GM12872 (cell line): ENCODE measurements around the gene LRRC63.

Experiments
- TF ChIP-seq, protein P1 (sequence below): IDR thresholded peaks from 3 replicates; pipeline ENCODE4 v1.5.1; 2011; ENCODE audit warnings: low read depth, mild to moderate bottlenecking, low read length, moderate library complexity; ENCODE audit not compliant: insufficient read depth

Gene LRRC63

DNA sequence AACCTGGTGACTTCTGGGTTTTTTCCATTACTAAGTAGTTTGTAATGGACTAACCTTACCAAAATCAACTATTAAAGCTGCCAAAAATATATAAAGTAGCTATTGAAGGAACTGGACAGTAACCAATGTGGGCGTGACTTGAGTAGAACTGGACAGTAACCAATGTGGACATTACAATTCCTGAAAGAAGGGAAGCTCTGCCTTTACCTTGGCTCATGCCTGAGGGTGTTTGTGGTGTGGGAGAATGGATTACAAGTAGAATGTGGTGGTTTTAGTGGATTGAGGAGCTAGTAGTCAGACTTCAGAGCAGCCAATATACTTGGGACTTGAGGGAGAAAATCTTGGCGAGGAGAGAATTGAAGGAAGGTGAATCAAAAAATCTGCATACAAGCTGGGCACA, 17.5 kb downstream of the LRRC63 start:
- TF ChIP-seq, protein P1, sequence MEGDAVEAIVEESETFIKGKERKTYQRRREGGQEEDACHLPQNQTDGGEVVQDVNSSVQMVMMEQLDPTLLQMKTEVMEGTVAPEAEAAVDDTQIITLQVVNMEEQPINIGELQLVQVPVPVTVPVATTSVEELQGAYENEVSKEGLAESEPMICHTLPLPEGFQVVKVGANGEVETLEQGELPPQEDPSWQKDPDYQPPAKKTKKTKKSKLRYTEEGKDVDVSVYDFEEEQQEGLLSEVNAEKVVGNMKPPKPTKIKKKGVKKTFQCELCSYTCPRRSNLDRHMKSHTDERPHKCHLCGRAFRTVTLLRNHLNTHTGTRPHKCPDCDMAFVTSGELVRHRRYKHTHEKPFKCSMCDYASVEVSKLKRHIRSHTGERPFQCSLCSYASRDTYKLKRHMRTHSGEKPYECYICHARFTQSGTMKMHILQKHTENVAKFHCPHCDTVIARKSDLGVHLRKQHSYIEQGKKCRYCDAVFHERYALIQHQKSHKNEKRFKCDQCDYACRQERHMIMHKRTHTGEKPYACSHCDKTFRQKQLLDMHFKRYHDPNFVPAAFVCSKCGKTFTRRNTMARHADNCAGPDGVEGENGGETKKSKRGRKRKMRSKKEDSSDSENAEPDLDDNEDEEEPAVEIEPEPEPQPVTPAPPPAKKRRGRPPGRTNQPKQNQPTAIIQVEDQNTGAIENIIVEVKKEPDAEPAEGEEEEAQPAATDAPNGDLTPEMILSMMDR: no peak

DNA sequence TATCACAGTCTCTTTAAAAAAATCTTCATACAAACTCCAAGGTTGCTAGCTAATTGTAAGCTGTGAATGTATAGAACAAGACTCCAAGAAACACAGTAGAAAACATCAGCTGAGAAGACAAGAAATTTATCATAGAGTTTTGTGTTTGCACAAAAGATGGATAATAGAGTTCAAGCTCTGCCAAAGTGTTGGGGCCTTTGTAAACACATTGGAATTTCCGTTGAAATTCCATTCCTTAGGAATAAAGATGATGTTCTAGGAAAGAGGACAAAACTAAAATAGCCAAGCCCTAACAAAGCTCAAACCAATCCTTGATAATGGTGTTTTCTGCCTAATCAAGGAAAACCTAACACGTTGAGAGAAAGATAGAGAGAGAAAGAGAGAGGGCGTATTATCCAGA, 20.6 kb downstream of the LRRC63 start:
- TF ChIP-seq, protein P1: no peak

DNA sequence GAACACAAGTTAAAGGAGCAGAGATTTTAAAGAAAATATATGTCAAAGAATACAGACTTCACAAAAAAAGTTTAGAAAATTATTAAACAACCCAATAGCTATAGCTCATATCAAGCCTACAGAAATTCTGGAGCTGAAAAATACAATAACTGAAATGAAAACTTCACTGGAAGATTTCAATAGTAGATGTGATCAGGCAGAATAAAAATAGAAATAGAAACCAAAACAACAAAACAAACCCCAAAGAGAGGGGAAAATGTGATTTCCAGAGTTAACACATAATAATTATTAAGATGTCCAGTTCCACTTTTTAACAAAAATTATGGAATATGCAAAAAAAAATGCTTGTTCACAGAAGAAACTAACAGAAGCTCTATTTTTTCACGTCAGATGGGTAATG, 23.6 kb downstream of the LRRC63 start:
- TF ChIP-seq, protein P1: no peak

DNA sequence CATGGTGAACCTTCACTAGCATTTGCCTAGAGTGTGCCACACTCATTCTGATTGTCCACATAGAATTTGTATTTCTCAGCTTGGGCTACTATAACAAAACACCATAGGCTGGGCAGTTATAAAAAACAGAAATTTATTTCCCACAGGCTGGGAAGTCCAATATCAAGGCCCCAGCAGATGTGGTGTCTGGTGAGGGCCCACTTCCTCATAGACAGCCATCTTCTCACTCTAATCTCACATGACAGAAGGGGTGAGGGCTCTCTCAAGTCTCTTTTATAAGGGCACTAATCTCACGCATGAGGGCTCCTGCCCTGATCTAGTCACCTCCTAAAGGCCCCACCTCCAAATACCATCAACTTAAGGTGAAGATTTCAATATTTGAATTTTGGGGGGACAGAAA, 53.6 kb downstream of the LRRC63 start:
- TF ChIP-seq, protein P1: no peak

DNA sequence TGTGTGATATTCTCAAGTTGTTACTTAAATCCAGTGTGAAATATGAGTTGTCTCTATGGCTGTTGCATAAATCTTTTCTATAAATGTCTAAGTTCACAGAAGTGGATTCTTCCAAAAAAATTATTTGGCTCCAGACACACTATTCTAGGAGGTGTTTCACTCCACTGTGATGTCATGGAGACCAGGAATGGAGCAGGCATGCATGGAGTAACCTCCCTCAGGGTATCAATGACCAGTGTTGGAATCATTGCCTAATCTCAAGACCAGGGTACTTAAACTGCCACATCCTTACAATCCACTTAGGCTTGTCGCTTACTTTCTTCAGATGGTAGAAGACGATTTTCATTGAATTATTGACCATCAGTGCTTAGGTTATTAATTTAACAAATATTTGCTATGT, 55.4 kb downstream of the LRRC63 start:
- TF ChIP-seq, protein P1: no peak

DNA sequence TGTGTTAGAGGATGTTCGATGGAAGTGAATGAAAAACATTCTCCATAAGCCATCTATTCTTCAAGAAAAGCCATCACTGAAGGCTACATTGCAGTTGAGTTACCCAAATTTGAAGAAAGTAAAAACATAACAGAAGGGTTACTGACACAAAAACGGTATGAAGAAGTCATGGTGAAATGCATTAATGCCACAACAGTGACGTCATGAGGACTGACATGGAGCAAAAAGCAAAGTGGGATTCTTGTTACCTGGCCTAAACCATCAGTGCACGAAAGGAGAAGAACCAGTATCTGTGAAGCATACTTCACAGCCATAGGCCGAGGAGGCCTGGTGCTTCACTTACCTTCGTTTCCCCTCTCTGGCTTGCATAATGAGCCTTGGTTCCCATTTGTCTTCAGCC, 58.7 kb downstream of the LRRC63 start:
- TF ChIP-seq, protein P1: no peak

DNA sequence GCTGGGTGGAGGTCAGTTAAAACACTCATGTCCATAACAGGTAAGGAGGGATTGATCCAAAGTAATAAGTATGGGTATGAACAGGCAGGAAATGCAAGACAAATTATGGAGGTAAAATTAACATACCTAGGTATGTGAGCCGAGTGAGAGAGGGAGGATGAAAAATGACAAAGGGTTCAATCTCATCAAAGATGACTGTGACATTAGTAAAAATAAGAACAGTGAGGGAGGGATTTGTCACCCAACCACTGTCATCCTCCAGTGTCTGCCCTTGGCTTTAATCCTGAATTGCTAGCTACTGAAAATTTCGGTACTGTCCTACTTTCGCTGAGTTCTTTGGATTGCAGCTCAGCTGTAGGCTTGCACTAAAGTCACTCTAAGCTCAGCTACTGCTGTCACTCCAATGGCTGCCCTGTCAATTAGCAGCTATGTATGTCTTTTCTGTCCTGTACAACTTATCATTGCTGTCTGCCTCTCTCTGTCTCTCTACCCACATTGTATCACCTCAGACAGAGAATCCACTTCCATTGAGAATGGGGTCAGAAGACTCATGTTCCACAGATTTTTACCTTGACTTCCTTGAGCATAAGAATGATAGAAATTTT, 62.5 kb downstream of the LRRC63 start:
- TF ChIP-seq, protein P1: no peak
